K562 (cell line): Measurements from ENCODE around the gene MTMR12. TPM values are rescaled to one million over a fixed set of nuclear protein-coding genes. Genes with fewer than 3 reads are reported as not detected.

Experiments used
- ATAC-seq: fragments of 200-7000 bp; cut with Tn5 transposase; 3 replicates; pipeline ENCODE4 v1.9.1; 2020; ENCODE audit warnings: moderate library complexity
- BruUV-seq: library from RNA; stranded (reverse); fragments of 400-500 nt; replicated peaks from 2 replicates; lab custom pipeline; 2021; lab: Mats Ljungman, UMichigan
- CTCF ChIA-PET: fragments of 300-600 bp; formaldehyde crosslinking; extraction: SDS; loops from one replicate; lab custom pipeline; 2021; ENCODE audit warnings: low intra/inter-chr PET ratio; lab: Yijun Ruan, JAX
- POLR2A ChIA-PET: fragments of 300-600, 350-650 bp; sonication (Branson Sonifier 250); formaldehyde crosslinking; extraction: SDS; loops from one replicate; lab custom pipeline; 2021; ENCODE audit warnings: antibody characterized with exemption, inconsistent platforms; lab: Yijun Ruan, JAX
- DNase-seq, 4 experiments: peaks; one replicate each; pipeline versions ENCODE4 v3.0.0 to v3.0.0-alpha.2; 2011 to 2018; ENCODE audit warnings: low spot score in 3 of 4, mixed read lengths in 3 of 4; ENCODE audit errors: extremely low read depth in 1 of 4
- FAIRE-seq: peaks from 2 replicates; lab custom pipeline; 2011; peaks lifted over from hg19 to GRCh38; lab: Jason Lieb, UNC
- H2AFZ ChIP-seq: 2 replicates; pipeline ENCODE4 v1.6.0; 2011; ENCODE audit warnings: low read depth, low read length, control low read depth, inconsistent platforms
- H3K27ac ChIP-seq: fragments of 200-600 bp; 3 replicates; pipeline ENCODE4 v1.8.0; 2011; ENCODE audit warnings: low read depth, mild to moderate bottlenecking, control low read depth, inconsistent platforms, low read length, moderate library complexity, mixed read lengths; ENCODE audit errors: extremely low read depth
- H3K27me3 ChIP-seq, 2 experiments: fragments of 300-600 bp in 1 of 2; 2 replicates in 1 of 2; 3 replicates in 1 of 2; pipeline versions ENCODE4 v1.6.0 to v1.8.0; 2011; ENCODE audit warnings: inconsistent platforms in 2 of 2, low read length in 2 of 2, mild to moderate bottlenecking in 1 of 2, mixed read lengths in 1 of 2, moderate library complexity in 1 of 2; ENCODE audit not compliant: control insufficient read depth in 2 of 2, insufficient read depth in 2 of 2
- H3K36me3 ChIP-seq: fragments of 300-600 bp; 3 replicates; pipeline ENCODE4 v1.8.0; 2011; ENCODE audit warnings: mild to moderate bottlenecking, low read length, inconsistent platforms; ENCODE audit not compliant: control insufficient read depth, insufficient read depth
- H3K4me1 ChIP-seq, 2 experiments: fragments of 200-600 bp in 1 of 2; replicated peaks in 1 of 2; 2 replicates in 1 of 2; 3 replicates in 1 of 2; pipeline versions ENCODE4 v1.5.1 to v1.8.0; 2011; ENCODE audit warnings: inconsistent platforms in 2 of 2, low read length in 2 of 2, mild to moderate bottlenecking in 1 of 2, mixed read lengths in 1 of 2, moderate library complexity in 1 of 2; ENCODE audit not compliant: control insufficient read depth in 2 of 2, insufficient read depth in 2 of 2
- H3K4me2 ChIP-seq: 2 replicates; pipeline ENCODE4 v1.6.1; 2011; ENCODE audit warnings: low read length, control low read depth, inconsistent platforms, mixed read lengths; ENCODE audit not compliant: insufficient read depth
- H3K4me3 ChIP-seq: fragments of 200-600 bp; sonication (generic), shearing (Covaris generic); 2 replicates; pipeline ENCODE4 v1.5.1; 2016; ENCODE audit warnings: control low read depth, inconsistent platforms
- H3K79me2 ChIP-seq: fragments of 200-600 bp; 3 replicates; pipeline ENCODE4 v1.8.0; 2011; ENCODE audit warnings: low read length, inconsistent platforms; ENCODE audit not compliant: control insufficient read depth, insufficient read depth
- H3K9ac ChIP-seq, 2 experiments: 2 replicates each; pipeline versions ENCODE4 v1.6.0 to v1.6.1; 2011; ENCODE audit warnings: low read depth in 2 of 2, low read length in 2 of 2, control low read depth in 1 of 2, inconsistent platforms in 1 of 2, mild to moderate bottlenecking in 1 of 2, mixed read lengths in 1 of 2; ENCODE audit not compliant: insufficient read depth in 1 of 2
- H3K9me1 ChIP-seq: one replicate; pipeline ENCODE4 v1.6.0; 2011; ENCODE audit warnings: inconsistent platforms, mild to moderate bottlenecking, low read length, moderate library complexity; ENCODE audit not compliant: control insufficient read depth, insufficient read depth
- H3K9me3 ChIP-seq: replicated peaks from 2 replicates; pipeline ENCODE4 v1.5.1; 2011; ENCODE audit warnings: low read depth, low read length, inconsistent platforms; ENCODE audit not compliant: control insufficient read depth, insufficient read depth
- H4K20me1 ChIP-seq: replicated peaks from 2 replicates; pipeline ENCODE4 v1.6.1; 2011; ENCODE audit warnings: low read length, inconsistent platforms, mixed read lengths; ENCODE audit not compliant: control insufficient read depth, insufficient read depth
- CCNT2 ChIP-seq: IDR thresholded peaks from 2 replicates; pipeline ENCODE4 v1.6.1; 2011; ENCODE audit warnings: borderline replicate concordance, low read depth, mild to moderate bottlenecking, moderate library complexity, mixed read lengths, low read length; ENCODE audit not compliant: insufficient read length; ENCODE audit errors: extremely low read depth
- EP300 ChIP-seq: IDR thresholded peaks from 2 replicates; pipeline ENCODE4 v1.6.1; 2012; ENCODE audit warnings: low read length, improper control_type of control experiment
- ERF ChIP-seq: fragments of 450-650 bp; formaldehyde crosslinking; IDR thresholded peaks from 2 replicates; pipeline ENCODE4 v1.4.0; 2020; ENCODE audit warnings: mild to moderate bottlenecking, mixed read lengths
- FIP1L1 ChIP-seq: fragments of 200-400 bp; formaldehyde crosslinking; IDR thresholded peaks from 2 replicates; pipeline ENCODE4 v1.6.1; 2018; ENCODE audit warnings: mild to moderate bottlenecking, low read depth, low read length; ENCODE audit not compliant: poor library complexity, severe bottlenecking
- FOXK2 ChIP-seq, 2 experiments: fragments of 450-650 bp; IDR thresholded peaks in 1 of 2; conservative IDR thresholded peaks in 1 of 2; 2 replicates each; pipeline ENCODE4 v1.6.1; 2016; ENCODE audit warnings: low read depth in 2 of 2, mild to moderate bottlenecking in 1 of 2
- GATAD2B ChIP-seq: fragments of 450-650 bp; IDR thresholded peaks from 2 replicates; pipeline ENCODE4 v1.6.1; 2017; ENCODE audit warnings: mild to moderate bottlenecking, borderline replicate concordance
- HMGXB4 ChIP-seq: sonication (generic); formaldehyde crosslinking; IDR thresholded peaks from 2 replicates; pipeline ENCODE4 v1.8.1; 2023; ENCODE audit warnings: mild to moderate bottlenecking, missing genetic modification reagents
- HNRNPH1 ChIP-seq: fragments of 200-400 bp; formaldehyde crosslinking; optimal IDR thresholded peaks from 2 replicates; pipeline ENCODE3; 2017; ENCODE audit warnings: low read depth, mild to moderate bottlenecking, low read length, moderate library complexity
- LARP7 ChIP-seq: fragments of 450-650 bp; IDR thresholded peaks from 2 replicates; pipeline ENCODE4 v1.6.1; 2016
- NCOA1 ChIP-seq: fragments of 450-650 bp; IDR thresholded peaks from 2 replicates; pipeline ENCODE4 v1.6.1; 2016; ENCODE audit warnings: low read depth
- PHB ChIP-seq: fragments of 250-450 bp; sonication (Bioruptor Pico); IDR thresholded peaks from 2 replicates; pipeline ENCODE4 v1.5.0; 2021
- ZBTB12 ChIP-seq: fragments of 250-450 bp; sonication (Bioruptor Pico); IDR thresholded peaks from 2 replicates; pipeline ENCODE4 v1.4.0; 2020
- ZNF121 ChIP-seq: sonication (generic); formaldehyde crosslinking; conservative IDR thresholded peaks from 2 replicates; pipeline ENCODE4 v1.8.0; 2022; ENCODE audit warnings: missing genetic modification reagents
- WGBS: fragments of 100-300 bp; shearing (Covaris generic); methylation state at CpG from one replicate; pipeline ENCODE4 v1.1.6; 2016; ENCODE audit warnings: low coverage, mixed read lengths; ENCODE audit not compliant: insufficient coverage; ENCODE audit errors: missing lambda C conversion rate; 5-methylcytosine and 5-hydroxymethylcytosine counted together
- in situ Hi-C: fragments of 300-500 bp; cut with MboI; formaldehyde crosslinking; loops from 4 replicates; pipeline ENCODE4 v1.15.0; 2018; ENCODE audit warnings: inconsistent platforms, mixed read lengths
- intact Hi-C: fragments of 100-400 bp; cut with micrococcal nuclease; formaldehyde crosslinking; loops from 2 replicates; pipeline ENCODE4 v1.14.2; 2022
- polyA plus RNA-seq, 8 experiments: library from polyadenylated mRNA; depleted of rRNA in 4 of 8; stranded (reverse) in 5 of 8; unstranded in 3 of 8; fragments of >200 nt; fragmentation: Nextera tagmentation in 2 of 8; fragmentation: Illumina TruSeq in 1 of 8; extraction: Ambion mirVana in 2 of 8; extraction: Trizol in 1 of 8; gene quantifications; 2 replicates each; pipeline versions ENCODE4 v1.2.1 to v1.2.3, GENCODE V29; 2011 to 2014; ENCODE audit warnings: inconsistent platforms in 1 of 8, missing spikeins in 1 of 8
- total RNA-seq, 7 experiments: library from RNA; depleted of rRNA in 6 of 7; stranded (reverse); fragments of >200 nt in 6 of 7; fragmentation: Illumina TruSeq in 2 of 7; extraction: Trizol in 2 of 7; gene quantifications; 2 replicates each; pipeline versions ENCODE4 v1.2.1 to v1.2.3, GENCODE V29; 2011 to 2021; ENCODE audit warnings: low replicate concordance in 1 of 7

The MTMR12 gene
- total and polyA plus RNA-seq, 9 of the 15 experiments (the other 6 are each of a cell fraction or from before 2014, with no cell fraction given) = 4.0 to 28.7 (median 17.1) TPM

GRCh38 chr5:32279786-32280185 is 33.0 kb downstream of the MTMR12 start:
- H3K36me3 ChIP-seq = peaks cover 12% of the 10 kb centered on the region; the same call in 1 of the 3 replicates
- H3K4me1 ChIP-seq = peaks cover 3 to 13% of the 10 kb centered on the region in 2 experiments; a peak in 4 of 5 replicates
- WGBS = 98% methylated on average over 3 of the region's 3 CpGs
- H3K4me3 ChIP-seq = no peak overlapping the region
- no peak for TF ChIP-seq CCNT2
- TF ChIP-seq, all 486 proteins: peak for 0
- no peaks in the 10 kb centered on the region for H3K27me3 ChIP-seq
- BruUV-seq = no TSS peak
- in situ Hi-C loops = no loop called here
- H3K9me1 ChIP-seq = no peaks in the 10 kb centered on the region
- no peak overlapping the region for H2AFZ ChIP-seq
- no peak for ATAC-seq
- H3K27ac ChIP-seq = no peak overlapping the region
- no peaks in the 10 kb centered on the region for H3K9me3 ChIP-seq
- no peak for DNase-seq
- peaks cover 13% of the 10 kb centered on the region; the same call in 1 of the 3 replicates for H3K79me2 ChIP-seq
- no peak overlapping the region for H3K9ac ChIP-seq
- POLR2A ChIA-PET = interaction anchor here (0.6 kb wide), 1 partner anchor 43 kb away, joined by 4 read pairs; no protein-coding TSS in a partner anchor
- intact Hi-C loops = no loop called here
- no peak overlapping the region for H3K4me2 ChIP-seq
- CTCF ChIA-PET = no interaction called here
- no peak for FAIRE-seq
- H4K20me1 ChIP-seq = no peaks in the 10 kb centered on the region

GRCh38 chr5:32279223-32279622 is 33.5 kb downstream of the MTMR12 start:
- POLR2A ChIA-PET = interaction anchor here (0.6 kb wide), 1 partner anchor 43 kb away, joined by 4 read pairs; no protein-coding TSS in a partner anchor
- H2AFZ ChIP-seq = no peak overlapping the region
- DNase-seq = no peak
- no peaks in the 10 kb centered on the region for H4K20me1 ChIP-seq
- H3K4me3 ChIP-seq = no peak overlapping the region
- no peaks in the 10 kb centered on the region for H3K9me3 ChIP-seq
- CTCF ChIA-PET = no interaction called here
- in situ Hi-C loops = no loop called here
- no peak overlapping the region for H3K4me2 ChIP-seq
- H3K4me1 ChIP-seq = peaks cover 3 to 13% of the 10 kb centered on the region in 2 experiments; a peak in 4 of 5 replicates
- no peak overlapping the region for H3K27ac ChIP-seq
- WGBS = 67% methylated on average over 3 of the region's 3 CpGs
- H3K79me2 ChIP-seq = peaks cover 9% of the 10 kb centered on the region; the same call in 1 of the 3 replicates
- no peaks in the 10 kb centered on the region for H3K9me1 ChIP-seq
- peaks cover 17% of the 10 kb centered on the region; the same call in 1 of the 3 replicates for H3K36me3 ChIP-seq
- intact Hi-C loops = no loop called here
- no peak for TF ChIP-seq HNRNPH1
- TF ChIP-seq HMGXB4 = no peak
- TF ChIP-seq NCOA1 = no peak
- no peak for TF ChIP-seq GATAD2B
- TF ChIP-seq FIP1L1 = no peak
- TF ChIP-seq ZNF121 (CRISPR knock-in tag) = no peak
- TF ChIP-seq PHB (CRISPR knock-in tag) = no peak
- no peak for TF ChIP-seq EP300
- no peak for TF ChIP-seq LARP7
- TF ChIP-seq ZBTB12 (CRISPR knock-in tag) = no peak
- no peak for TF ChIP-seq ERF (CRISPR knock-in tag)
- TF ChIP-seq FOXK2 (conservative IDR thresholded peaks at IDR 0.05 in 1 of 2, IDR thresholded peaks at IDR 0.05 in 1 of 2; ENCODE audit: low read depth in 2 of 2) = no peak
- no peak overlapping the region for H3K9ac ChIP-seq
- no peak for FAIRE-seq
- no TSS peak for BruUV-seq
- no peak for ATAC-seq
- no peaks in the 10 kb centered on the region for H3K27me3 ChIP-seq
